ENCODE measurements around the gene PCDHA13. TPM values are rescaled to one million over a fixed set of nuclear protein-coding genes. Genes with fewer than 3 reads are reported as not detected.

Gene PCDHA13
- polyA plus RNA-seq, 1 donor (not counting 4 experiments of a cell fraction or from before 2014, with no cell fraction given): 0.04 TPM

- no peak for FAIRE-seq
- Histone ChIP-seq H3K4me2 (ENCODE audit: control insufficient read depth, extremely low read depth, insufficient read depth, low read depth, low read length) (peak within 1 kb of the TSS; percentile 69), H2AFZ (ENCODE audit: control insufficient read depth, low read length) (peak within 1 kb of the TSS; percentile 72), H3K27me3 (ENCODE audit: control insufficient read depth, extremely low read depth, insufficient read depth, low read length) (peaks cover 25% of the 10 kb centered on the region), H3K36me3 (ENCODE audit: control insufficient read depth in 2 of 2, extremely low read depth in 1 of 2, insufficient read depth in 2 of 2, low read length in 2 of 2) (no peaks in the 10 kb centered on the region), H3K4me1 (ENCODE audit: control insufficient read depth, extremely low read depth, insufficient read depth, low read length) (peaks cover 3% of the 10 kb centered on the region), H4K20me1 (ENCODE audit: control insufficient read depth, extremely low read depth, insufficient read depth, low read length) (no peaks in the 10 kb centered on the region), H3K9me1 (ENCODE audit: control insufficient read depth, extremely low read depth, insufficient read depth, low read length) (no peaks in the 10 kb centered on the region), H3K9ac (ENCODE audit: control insufficient read depth, extremely low read depth, insufficient read depth, low read length) (no peak within 1 kb of the TSS), H3K79me2 (ENCODE audit: control insufficient read depth, insufficient read depth, low read length) (no peaks in the 10 kb centered on the region), H3K27ac (ENCODE audit: control insufficient read depth, insufficient read depth, low read length) (no peak within 1 kb of the TSS), H3K4me3 (ENCODE audit: control insufficient read depth in 2 of 3, extremely low read depth in 1 of 3, insufficient read depth in 2 of 3, low read depth in 1 of 3, low read length in 3 of 3) (peak within 1 kb of the TSS; percentile 36 to 62 (median 55)), H3K9me3 (ENCODE audit: control insufficient read depth, low read depth, low read length) (peaks cover 6% of the 10 kb centered on the region)
- no peak for DNase-seq (ENCODE audit: low read depth, low spot score)
- dilution Hi-C loops (cut with MboI; ENCODE audit: extremely low pct_ligation_motif_present, low sequenced_read_pairs): no loop called here
- TF ChIP-seq EZH2 (IDR thresholded peaks at IDR 0.05; ENCODE audit: low read length): no peak
- TF ChIP-seq, protein P1, sequence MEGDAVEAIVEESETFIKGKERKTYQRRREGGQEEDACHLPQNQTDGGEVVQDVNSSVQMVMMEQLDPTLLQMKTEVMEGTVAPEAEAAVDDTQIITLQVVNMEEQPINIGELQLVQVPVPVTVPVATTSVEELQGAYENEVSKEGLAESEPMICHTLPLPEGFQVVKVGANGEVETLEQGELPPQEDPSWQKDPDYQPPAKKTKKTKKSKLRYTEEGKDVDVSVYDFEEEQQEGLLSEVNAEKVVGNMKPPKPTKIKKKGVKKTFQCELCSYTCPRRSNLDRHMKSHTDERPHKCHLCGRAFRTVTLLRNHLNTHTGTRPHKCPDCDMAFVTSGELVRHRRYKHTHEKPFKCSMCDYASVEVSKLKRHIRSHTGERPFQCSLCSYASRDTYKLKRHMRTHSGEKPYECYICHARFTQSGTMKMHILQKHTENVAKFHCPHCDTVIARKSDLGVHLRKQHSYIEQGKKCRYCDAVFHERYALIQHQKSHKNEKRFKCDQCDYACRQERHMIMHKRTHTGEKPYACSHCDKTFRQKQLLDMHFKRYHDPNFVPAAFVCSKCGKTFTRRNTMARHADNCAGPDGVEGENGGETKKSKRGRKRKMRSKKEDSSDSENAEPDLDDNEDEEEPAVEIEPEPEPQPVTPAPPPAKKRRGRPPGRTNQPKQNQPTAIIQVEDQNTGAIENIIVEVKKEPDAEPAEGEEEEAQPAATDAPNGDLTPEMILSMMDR (optimal IDR thresholded peaks at IDR 0.05 in 1 of 3, IDR thresholded peaks at IDR 0.05 in 1 of 3, conservative IDR thresholded peaks at IDR 0.05 in 1 of 3; ENCODE audit: extremely low read depth in 1 of 3, insufficient read depth in 2 of 3, low read length in 3 of 3): no peak
These were observed 44.0 kb downstream of the PCDHA13 start, which contains the start of gene PCDHAC1 for GRCh38 chr5:140925806-140926442. PCDHAC1 (plus strand) TSS chr5:140926299; CDS start chr5:140926893, 594 bp downstream.

DNA sequence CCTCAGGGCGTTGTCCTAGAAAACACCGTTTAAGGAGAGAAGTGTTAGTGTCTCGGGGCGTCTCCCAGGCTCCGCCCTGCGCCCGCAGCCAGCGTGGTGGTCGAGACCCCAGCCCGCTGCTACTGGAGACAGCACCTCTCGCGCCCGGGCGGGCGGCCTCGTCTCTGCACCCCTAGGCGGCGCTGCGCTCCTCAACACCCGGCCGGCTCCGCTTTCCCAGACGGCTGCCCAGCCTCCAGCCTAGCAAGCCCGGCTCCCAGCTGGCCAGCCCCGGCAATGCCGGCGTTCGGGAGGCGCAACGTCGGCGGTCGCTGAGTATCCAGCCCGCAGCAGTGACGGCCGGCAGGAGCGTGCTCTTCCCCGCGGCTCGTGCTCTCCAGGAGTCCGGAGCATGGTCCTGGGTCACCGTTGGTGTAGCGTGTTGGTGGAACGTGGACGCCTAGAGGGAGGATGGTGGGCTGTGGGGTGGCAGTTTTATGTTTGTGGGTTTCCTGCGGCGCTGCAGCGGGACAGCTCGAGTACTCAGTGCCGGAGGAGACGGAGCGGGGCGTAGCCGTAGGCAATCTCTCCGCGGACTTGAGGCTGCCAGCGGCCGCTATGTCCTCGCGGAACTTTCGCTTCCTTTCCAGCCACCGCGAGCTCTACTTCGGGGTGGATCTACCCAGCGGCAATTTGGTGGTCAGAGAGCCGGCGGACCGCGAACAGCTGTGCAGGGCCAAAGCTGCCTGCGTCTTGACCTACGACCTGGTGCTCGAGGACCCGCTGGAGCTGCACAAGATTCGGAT is 44.7 kb downstream of the PCDHA13 start:
- TF ChIP-seq, protein P1 (optimal IDR thresholded peaks at IDR 0.05 in 1 of 3, IDR thresholded peaks at IDR 0.05 in 1 of 3, conservative IDR thresholded peaks at IDR 0.05 in 1 of 3; ENCODE audit: extremely low read depth in 1 of 3, insufficient read depth in 2 of 3, low read length in 3 of 3): peak; percentile 42 to 94 (median 72)
- TF ChIP-seq EZH2 (IDR thresholded peaks at IDR 0.05; ENCODE audit: low read length): peak; percentile 39
- no peaks in the 10 kb centered on the region for H3K79me2 ChIP-seq (ENCODE audit: control insufficient read depth, insufficient read depth, low read length)
- FAIRE-seq (no peak), DNase-seq (ENCODE audit: low read depth, low spot score) (no peak)
- no peaks in the 10 kb centered on the region for H4K20me1 ChIP-seq (ENCODE audit: control insufficient read depth, extremely low read depth, insufficient read depth, low read length)
- no peaks in the 10 kb centered on the region for H3K9me1 ChIP-seq (ENCODE audit: control insufficient read depth, extremely low read depth, insufficient read depth, low read length)
- H3K9ac ChIP-seq (ENCODE audit: control insufficient read depth, extremely low read depth, insufficient read depth, low read length): no peak overlapping the region
- H3K27me3 ChIP-seq (ENCODE audit: control insufficient read depth, extremely low read depth, insufficient read depth, low read length): peaks cover 25% of the 10 kb centered on the region
- peaks cover 6% of the 10 kb centered on the region for H3K9me3 ChIP-seq (ENCODE audit: control insufficient read depth, low read depth, low read length)
- H3K36me3 ChIP-seq (ENCODE audit: control insufficient read depth in 2 of 2, extremely low read depth in 1 of 2, insufficient read depth in 2 of 2, low read length in 2 of 2): no peaks in the 10 kb centered on the region
- peak overlapping the region; percentile 36 to 62 (median 55) for H3K4me3 ChIP-seq (ENCODE audit: control insufficient read depth in 2 of 3, extremely low read depth in 1 of 3, insufficient read depth in 2 of 3, low read depth in 1 of 3, low read length in 3 of 3)
- peaks cover 3% of the 10 kb centered on the region for H3K4me1 ChIP-seq (ENCODE audit: control insufficient read depth, extremely low read depth, insufficient read depth, low read length)
- peak overlapping the region; percentile 72 for H2AFZ ChIP-seq (ENCODE audit: control insufficient read depth, low read length)
- H3K27ac ChIP-seq (ENCODE audit: control insufficient read depth, insufficient read depth, low read length): no peak overlapping the region
- dilution Hi-C loops (cut with MboI; ENCODE audit: extremely low pct_ligation_motif_present, low sequenced_read_pairs): no loop called here
- peak overlapping the region; percentile 69 for H3K4me2 ChIP-seq (ENCODE audit: control insufficient read depth, extremely low read depth, insufficient read depth, low read depth, low read length)
